ENCODE data around the gene PLD5.

Gene PLD5

DNA sequence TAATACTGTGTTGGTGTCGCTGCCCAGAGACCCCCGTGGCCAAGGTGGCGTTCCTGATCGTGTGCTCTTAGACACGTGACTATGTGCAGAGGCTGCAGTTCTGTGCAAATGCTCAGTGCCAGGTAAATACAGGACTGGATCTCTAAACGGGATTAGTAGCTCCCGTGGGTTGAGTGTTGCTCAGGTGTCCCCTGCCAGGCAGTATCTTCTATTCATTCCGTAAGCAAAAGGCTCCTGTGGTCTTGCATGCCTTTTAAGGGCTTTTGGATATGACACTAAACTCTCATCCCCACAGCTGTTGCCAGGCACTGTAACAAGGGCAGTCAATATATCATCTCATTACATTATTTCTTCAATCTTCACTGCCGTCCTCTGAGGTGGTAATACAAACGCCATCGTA is 431.4 kb downstream of the PLD5 start:
- TF ChIP-seq CTCF (conservative IDR thresholded peaks at IDR 0.05; ENCODE audit: control insufficient read depth, insufficient read depth, low read depth, low read length), result no peak
- no peak for DNase-seq (ENCODE audit: low read depth)
- no peak overlapping the region for H3K4me3 ChIP-seq (ENCODE audit: control insufficient read depth, low read depth, low read length)

DNA sequence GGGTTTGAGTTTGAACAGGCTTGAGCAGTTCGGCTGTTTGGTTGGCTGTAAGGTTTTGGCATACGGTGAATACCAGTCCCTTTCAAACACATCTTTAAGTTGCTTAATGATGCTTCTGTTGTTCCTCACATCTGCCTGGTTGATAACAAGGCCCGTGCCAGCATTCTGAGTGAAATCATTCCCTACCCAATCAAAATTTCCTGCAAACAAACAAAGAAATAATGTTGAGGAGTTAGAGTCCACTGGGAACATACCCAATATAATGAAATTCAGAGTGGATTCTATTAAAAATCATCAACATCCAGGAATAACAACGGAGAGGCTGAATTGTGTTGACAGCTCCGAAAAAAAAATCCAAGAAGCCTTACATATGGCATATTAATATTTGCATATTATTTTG is 434.6 kb downstream of the PLD5 start:
- no peak for DNase-seq (ENCODE audit: low read depth)
- H3K4me3 ChIP-seq (ENCODE audit: control insufficient read depth, low read depth, low read length), result no peak overlapping the region
- no peak for TF ChIP-seq CTCF (conservative IDR thresholded peaks at IDR 0.05; ENCODE audit: control insufficient read depth, insufficient read depth, low read depth, low read length)

- H3K4me3 ChIP-seq (ENCODE audit: control insufficient read depth, low read depth, low read length), result no peak overlapping the region
- no peak for DNase-seq (ENCODE audit: low read depth)
- no peak for TF ChIP-seq CTCF (conservative IDR thresholded peaks at IDR 0.05; ENCODE audit: control insufficient read depth, insufficient read depth, low read depth, low read length)
These were observed 435.6 kb downstream of the PLD5 start for GRCh38 chr1:242088875-242089274.

- DNase-seq (ENCODE audit: low read depth), result no peak
- no peak overlapping the region for H3K4me3 ChIP-seq (ENCODE audit: control insufficient read depth, low read depth, low read length)
- no peak for TF ChIP-seq CTCF (conservative IDR thresholded peaks at IDR 0.05; ENCODE audit: control insufficient read depth, insufficient read depth, low read depth, low read length)
These were observed 437.8 kb downstream of the PLD5 start for GRCh38 chr1:242086706-242087105.

- no peak for DNase-seq (ENCODE audit: low read depth)
- no peak for TF ChIP-seq CTCF (conservative IDR thresholded peaks at IDR 0.05; ENCODE audit: control insufficient read depth, insufficient read depth, low read depth, low read length)
- no peak overlapping the region for H3K4me3 ChIP-seq (ENCODE audit: control insufficient read depth, low read depth, low read length)
These were observed 438.4 kb downstream of the PLD5 start for GRCh38 chr1:242086093-242086492.

DNA sequence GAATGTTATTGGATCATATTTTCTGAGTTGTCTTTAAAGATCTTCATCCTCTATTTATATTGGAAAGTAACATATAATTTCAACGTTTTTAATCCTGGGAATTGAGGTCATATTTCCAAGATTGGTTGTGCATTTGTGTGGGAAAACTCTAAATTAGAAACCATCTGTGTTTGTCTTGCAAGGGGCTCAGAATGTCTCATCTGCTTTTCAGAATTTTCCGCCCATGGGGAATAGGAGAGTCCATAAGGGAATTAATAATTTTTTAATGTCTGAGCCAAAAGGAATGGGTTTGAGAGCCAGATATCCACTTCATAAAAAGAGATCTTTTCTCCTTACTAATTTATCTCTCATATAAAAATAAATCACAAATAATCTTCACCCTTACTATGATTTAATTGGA is 440.8 kb downstream of the PLD5 start:
- TF ChIP-seq CTCF (conservative IDR thresholded peaks at IDR 0.05; ENCODE audit: control insufficient read depth, insufficient read depth, low read depth, low read length), result no peak
- H3K4me3 ChIP-seq (ENCODE audit: control insufficient read depth, low read depth, low read length), result no peak overlapping the region
- DNase-seq (ENCODE audit: low read depth), result no peak

DNA sequence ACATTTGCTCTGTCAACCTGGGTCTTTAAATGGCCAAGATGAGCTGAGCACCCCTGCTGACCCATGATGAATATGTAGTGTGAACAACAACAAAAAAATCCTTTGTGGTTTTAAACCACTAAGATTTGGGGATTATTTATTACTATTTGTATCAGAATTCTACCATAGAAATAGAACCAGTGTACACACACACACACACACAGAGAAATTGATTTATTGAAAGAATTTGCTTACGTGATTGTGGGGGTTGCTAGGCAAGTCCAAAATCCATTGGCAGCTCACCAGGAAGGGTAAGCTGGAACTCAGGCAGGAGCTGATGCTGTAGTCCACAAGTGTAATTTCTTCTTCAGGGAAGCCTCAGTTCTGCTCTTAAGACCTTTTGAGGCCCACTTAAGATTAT is 443.1 kb downstream of the PLD5 start:
- peak; percentile 83 for DNase-seq (ENCODE audit: low read depth)
- H3K4me3 ChIP-seq (ENCODE audit: control insufficient read depth, low read depth, low read length), result no peak overlapping the region
- no peak for TF ChIP-seq CTCF (conservative IDR thresholded peaks at IDR 0.05; ENCODE audit: control insufficient read depth, insufficient read depth, low read depth, low read length)

Data from fibroblast of mammary gland (primary cell).